ENCODE results near the gene MFSD8.
"Not testable (repeated sequence)": the region's sequence is repeated elsewhere in the genome, so short reads cannot be mapped to it uniquely, and the experiment has no call there.

DNA sequence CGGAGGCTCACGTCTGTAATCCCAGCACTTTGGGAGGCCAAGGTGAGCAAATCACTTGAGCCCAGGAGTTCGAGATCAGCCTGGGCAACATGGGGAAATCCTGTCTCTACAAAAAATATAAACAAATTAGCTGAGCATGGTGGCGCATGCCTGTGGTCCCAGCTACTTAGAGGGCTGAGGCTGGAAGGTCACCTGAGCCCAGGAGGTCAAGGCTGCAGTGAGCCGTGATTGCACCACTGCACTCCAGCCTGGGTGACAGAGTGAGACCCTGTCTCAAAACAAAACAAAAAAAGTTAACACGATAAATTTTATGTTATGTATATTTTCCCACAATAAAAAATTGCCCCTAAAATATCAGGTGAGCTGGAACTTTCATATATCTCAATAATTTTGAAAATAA, 33.1 kb downstream of the MFSD8 start:
- TF ChIP-seq, protein P1, sequence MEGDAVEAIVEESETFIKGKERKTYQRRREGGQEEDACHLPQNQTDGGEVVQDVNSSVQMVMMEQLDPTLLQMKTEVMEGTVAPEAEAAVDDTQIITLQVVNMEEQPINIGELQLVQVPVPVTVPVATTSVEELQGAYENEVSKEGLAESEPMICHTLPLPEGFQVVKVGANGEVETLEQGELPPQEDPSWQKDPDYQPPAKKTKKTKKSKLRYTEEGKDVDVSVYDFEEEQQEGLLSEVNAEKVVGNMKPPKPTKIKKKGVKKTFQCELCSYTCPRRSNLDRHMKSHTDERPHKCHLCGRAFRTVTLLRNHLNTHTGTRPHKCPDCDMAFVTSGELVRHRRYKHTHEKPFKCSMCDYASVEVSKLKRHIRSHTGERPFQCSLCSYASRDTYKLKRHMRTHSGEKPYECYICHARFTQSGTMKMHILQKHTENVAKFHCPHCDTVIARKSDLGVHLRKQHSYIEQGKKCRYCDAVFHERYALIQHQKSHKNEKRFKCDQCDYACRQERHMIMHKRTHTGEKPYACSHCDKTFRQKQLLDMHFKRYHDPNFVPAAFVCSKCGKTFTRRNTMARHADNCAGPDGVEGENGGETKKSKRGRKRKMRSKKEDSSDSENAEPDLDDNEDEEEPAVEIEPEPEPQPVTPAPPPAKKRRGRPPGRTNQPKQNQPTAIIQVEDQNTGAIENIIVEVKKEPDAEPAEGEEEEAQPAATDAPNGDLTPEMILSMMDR (IDR thresholded peaks at IDR 0.05): not testable (repeated sequence)
- not testable (repeated sequence) for TF ChIP-seq POLR2A (IDR thresholded peaks at IDR 0.05)

Measured in adrenal gland (tissue), 5 donors.